Caco-2 (cell line): ENCODE results near the gene GARIN5A. TPM values are rescaled to one million over a fixed set of nuclear protein-coding genes. Genes with fewer than 3 reads are reported as not detected.
"Not testable (repeated sequence)": the region's sequence is repeated elsewhere in the genome, so short reads cannot be mapped to it uniquely, and the experiment has no call there.

ENCODE experiments used
- BruUV-seq: library from RNA; stranded (reverse); fragments of 400-500 nt; replicated peaks from 2 replicates; lab custom pipeline; 2021; lab: Mats Ljungman, UMichigan
- CTCF ChIA-PET: fragments of 300-600 bp; sonication (Branson Sonifier 250); formaldehyde crosslinking; loops from one replicate; lab custom pipeline; 2022; ENCODE audit warnings: antibody characterized with exemption; lab: Charles Lee
- POLR2A ChIA-PET: fragments of 300-600 bp; sonication (Branson Sonifier 250); formaldehyde crosslinking; loops from one replicate; lab custom pipeline; 2022; ENCODE audit warnings: antibody characterized with exemption; lab: Charles Lee
- DNase-seq, 2 experiments: peaks; one replicate each; pipeline versions ENCODE4 v3.0.0 to v3.0.0-alpha.2; 2020 to 2022
- H3K27me3 ChIP-seq: replicated peaks from 2 replicates; pipeline ENCODE4 v1.6.0; 2011; ENCODE audit warnings: low read length; ENCODE audit not compliant: control insufficient read depth, insufficient read depth
- H3K36me3 ChIP-seq: 2 replicates; pipeline ENCODE4 v1.5.1; 2011; ENCODE audit warnings: low read length; ENCODE audit not compliant: control insufficient read depth, insufficient read depth
- H3K4me1 ChIP-seq: fragments of 250-450 bp; sonication (Bioruptor Pico); 2 replicates; pipeline ENCODE4 v1.5.1; 2020; ENCODE audit warnings: mild to moderate bottlenecking
- H3K4me3 ChIP-seq: 2 replicates; pipeline ENCODE4 v1.5.1; 2011; ENCODE audit warnings: low read depth, mild to moderate bottlenecking, control low read depth, low read length
- H3K9me3 ChIP-seq: fragments of 250-450 bp; sonication (Bioruptor Pico); 2 replicates; pipeline ENCODE4 v1.5.1; 2020; ENCODE audit warnings: mild to moderate bottlenecking, moderate library complexity
- H3K27ac Mint-ChIP-seq: one replicate; pipeline ENCODE4 v1.8.0; 2022; ENCODE audit warnings: mixed read lengths; ENCODE audit not compliant: unreplicated experiment
- H3K27me3 Mint-ChIP-seq: one replicate; pipeline ENCODE4 v1.8.0; 2022; ENCODE audit warnings: mixed read lengths; ENCODE audit not compliant: insufficient read depth, unreplicated experiment
- H3K36me3 Mint-ChIP-seq: one replicate; pipeline ENCODE4 v1.8.0; 2022; ENCODE audit warnings: mild to moderate bottlenecking, mixed read lengths; ENCODE audit not compliant: insufficient read depth, unreplicated experiment
- H3K4me1 Mint-ChIP-seq: one replicate; pipeline ENCODE4 v1.8.0; 2022; ENCODE audit warnings: low read depth, mixed read lengths; ENCODE audit not compliant: unreplicated experiment
- H3K4me3 Mint-ChIP-seq: one replicate; pipeline ENCODE4 v1.8.0; 2022; ENCODE audit warnings: mild to moderate bottlenecking, moderate library complexity, mixed read lengths; ENCODE audit not compliant: unreplicated experiment
- H3K9me3 Mint-ChIP-seq: one replicate; pipeline ENCODE4 v1.8.0; 2022; ENCODE audit warnings: mixed read lengths; ENCODE audit not compliant: unreplicated experiment
- intact Hi-C: fragments of 100-400 bp; cut with micrococcal nuclease; formaldehyde crosslinking; loops from one replicate; pipeline ENCODE4 v1.10.0; 2022; ENCODE audit not compliant: unreplicated experiment
- total RNA-seq: library from RNA; stranded (reverse); gene quantifications from 2 replicates; pipeline ENCODE4 v1.2.3, GENCODE V29; 2022
- TF ChIP-seq, protein P1 (sequence below), 2 experiments: fragments of 200-600 bp in 1 of 2; IDR thresholded peaks; 1 replicate in 1 of 2; 2 replicates in 1 of 2; pipeline versions ENCODE4 v1.5.1 to v1.8.0; 2011 to 2022; ENCODE audit warnings: antibody characterized with exemption in 1 of 2, control low read depth in 1 of 2, inconsistent platforms in 1 of 2, low read depth in 1 of 2, low read length in 1 of 2, mild to moderate bottlenecking in 1 of 2, moderate library complexity in 1 of 2; ENCODE audit not compliant: insufficient read depth in 1 of 2, severe bottlenecking in 1 of 2, unreplicated experiment in 1 of 2

Gene GARIN5A
- total RNA-seq, 1 experiment from 2014 or later: 1.4 TPM

DNA sequence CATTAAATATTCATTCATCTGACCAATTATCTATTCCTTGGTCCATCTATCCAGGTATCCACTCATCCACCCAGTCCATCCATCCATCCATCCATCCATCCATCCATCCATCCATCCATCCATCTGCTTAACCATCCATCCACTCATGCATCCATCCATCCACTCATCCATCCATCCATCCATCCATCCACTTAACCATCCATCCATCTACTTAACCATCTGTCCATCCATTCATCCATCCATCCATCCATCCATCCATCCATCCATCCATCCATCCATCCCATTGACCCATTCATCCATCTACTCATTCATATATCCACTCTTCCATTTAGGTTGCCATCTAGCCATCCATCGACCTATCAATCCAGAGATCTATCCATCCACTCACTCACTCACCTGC lies 32.6 kb downstream of the GARIN5A start:
- Histone ChIP-seq H3K4me1 (no peaks in the 10 kb centered on the region), H3K9me3 (no peaks in the 10 kb centered on the region), H3K4me3 (no peak overlapping the region), H3K27me3 (no peaks in the 10 kb centered on the region), H3K36me3 (no peaks in the 10 kb centered on the region)
- TF ChIP-seq, protein P1, sequence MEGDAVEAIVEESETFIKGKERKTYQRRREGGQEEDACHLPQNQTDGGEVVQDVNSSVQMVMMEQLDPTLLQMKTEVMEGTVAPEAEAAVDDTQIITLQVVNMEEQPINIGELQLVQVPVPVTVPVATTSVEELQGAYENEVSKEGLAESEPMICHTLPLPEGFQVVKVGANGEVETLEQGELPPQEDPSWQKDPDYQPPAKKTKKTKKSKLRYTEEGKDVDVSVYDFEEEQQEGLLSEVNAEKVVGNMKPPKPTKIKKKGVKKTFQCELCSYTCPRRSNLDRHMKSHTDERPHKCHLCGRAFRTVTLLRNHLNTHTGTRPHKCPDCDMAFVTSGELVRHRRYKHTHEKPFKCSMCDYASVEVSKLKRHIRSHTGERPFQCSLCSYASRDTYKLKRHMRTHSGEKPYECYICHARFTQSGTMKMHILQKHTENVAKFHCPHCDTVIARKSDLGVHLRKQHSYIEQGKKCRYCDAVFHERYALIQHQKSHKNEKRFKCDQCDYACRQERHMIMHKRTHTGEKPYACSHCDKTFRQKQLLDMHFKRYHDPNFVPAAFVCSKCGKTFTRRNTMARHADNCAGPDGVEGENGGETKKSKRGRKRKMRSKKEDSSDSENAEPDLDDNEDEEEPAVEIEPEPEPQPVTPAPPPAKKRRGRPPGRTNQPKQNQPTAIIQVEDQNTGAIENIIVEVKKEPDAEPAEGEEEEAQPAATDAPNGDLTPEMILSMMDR (IDR thresholded peaks at IDR 0.05; ENCODE audit: insufficient read depth in 1 of 2, low read depth in 1 of 2, low read length in 1 of 2, severe bottlenecking in 1 of 2, unreplicated experiment in 1 of 2): no peak
- H3K27me3 Mint-ChIP-seq: peaks cover 12% of the 10 kb centered on the region
- ChIA-PET POLR2A (interaction anchor here (0.7 kb wide), 1 partner anchor 262 kb away, joined by 9 read pairs; no protein-coding TSS in a partner anchor), CTCF (interaction anchor here (1.0 kb wide), 1 partner anchor 75 kb away, joined by 3 read pairs; no protein-coding TSS in a partner anchor)
- no peak overlapping the region for H3K4me3 Mint-ChIP-seq
- H3K27ac Mint-ChIP-seq: no peak overlapping the region
- H3K4me1 Mint-ChIP-seq: no peaks in the 10 kb centered on the region
- H3K36me3 Mint-ChIP-seq: peaks cover 11% of the 10 kb centered on the region
- intact Hi-C loops: no loop called here
- peaks cover 20% of the 10 kb centered on the region for H3K9me3 Mint-ChIP-seq
- DNase-seq: no peak
- no TSS peak for BruUV-seq

DNA sequence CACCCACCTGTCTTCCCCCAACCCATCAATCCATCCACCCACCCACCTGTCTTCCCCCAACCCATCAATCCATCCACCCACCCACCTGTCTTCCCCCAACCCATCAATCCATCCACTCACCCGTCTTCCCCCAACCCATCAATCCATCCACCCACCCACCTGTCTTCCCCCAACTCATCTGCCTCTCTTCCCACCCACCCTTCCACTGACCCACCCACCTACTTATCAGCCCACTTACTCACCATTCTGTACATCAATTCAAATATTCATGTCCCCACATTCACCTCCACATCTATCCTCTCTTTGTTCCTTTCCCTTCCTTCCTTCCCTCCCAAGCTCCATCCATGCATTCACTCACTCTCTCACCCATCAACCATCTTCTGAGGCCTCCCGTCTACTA lies 37.5 kb downstream of the GARIN5A start:
- H3K4me3 ChIP-seq, H3K36me3 Mint-ChIP-seq, BruUV-seq, DNase-seq, CTCF ChIA-PET, H3K4me1 ChIP-seq, H3K36me3 ChIP-seq, intact Hi-C loops, H3K27me3 ChIP-seq, H3K9me3 ChIP-seq, H3K27ac Mint-ChIP-seq, H3K4me3 Mint-ChIP-seq, POLR2A ChIA-PET, H3K4me1 Mint-ChIP-seq: not testable (repeated sequence)
- peaks cover 13% of the 10 kb centered on the region for H3K9me3 Mint-ChIP-seq
- peaks cover 24% of the 10 kb centered on the region for H3K27me3 Mint-ChIP-seq

DNA sequence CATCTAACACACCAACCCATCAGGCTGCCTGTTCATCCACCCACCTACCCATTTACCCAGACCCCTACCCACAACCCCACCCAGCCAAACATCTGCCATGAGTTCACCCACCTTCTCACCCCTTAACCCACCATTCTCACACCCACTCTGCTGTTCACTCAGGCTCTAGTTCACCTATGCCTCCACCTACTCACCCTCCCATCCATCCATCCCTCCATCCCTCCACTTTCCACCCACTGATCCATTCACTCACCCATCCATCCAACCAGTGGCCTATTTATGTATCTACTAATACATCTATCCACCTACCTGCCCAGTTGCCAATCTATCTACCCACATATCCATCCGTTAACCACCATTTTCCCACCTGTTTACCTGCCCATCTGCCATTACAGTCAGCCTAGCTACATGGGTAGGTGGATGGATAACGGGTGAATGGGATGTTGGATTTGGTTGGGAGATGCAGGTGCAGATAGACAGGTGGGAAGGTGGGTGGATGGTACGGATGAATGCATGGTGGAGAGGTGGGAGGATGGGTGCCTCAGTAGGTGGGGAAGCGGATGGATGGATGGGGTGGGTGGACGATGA lies 38.7 kb downstream of the GARIN5A start:
- Mint-ChIP-seq H3K4me3 (no peak overlapping the region), H3K4me1 (no peaks in the 10 kb centered on the region), H3K9me3 (peaks cover 9% of the 10 kb centered on the region), H3K27ac (no peak overlapping the region), H3K27me3 (peaks cover 24% of the 10 kb centered on the region), H3K36me3 (peaks cover 6% of the 10 kb centered on the region)
- H3K36me3 ChIP-seq: no peaks in the 10 kb centered on the region
- CTCF ChIA-PET: no interaction called here
- intact Hi-C loops: no loop called here
- H3K4me3 ChIP-seq: no peak overlapping the region
- no peaks in the 10 kb centered on the region; the same call in 1 of the 2 replicates for H3K4me1 ChIP-seq
- no peaks in the 10 kb centered on the region; the same call in 1 of the 2 replicates for H3K27me3 ChIP-seq
- H3K9me3 ChIP-seq: no peaks in the 10 kb centered on the region
- BruUV-seq: no TSS peak
- TF ChIP-seq, protein P1 (IDR thresholded peaks at IDR 0.05; ENCODE audit: insufficient read depth in 1 of 2, low read depth in 1 of 2, low read length in 1 of 2, severe bottlenecking in 1 of 2, unreplicated experiment in 1 of 2): no peak
- POLR2A ChIA-PET: no interaction called here
- DNase-seq: no peak
